MM.1S (cell line): ENCODE data around the gene SLC17A7.

Experiments used
- EZH2 ChIP-seq: fragments of 300-600 bp; sonication (generic); optimal IDR thresholded peaks from 2 replicates; pipeline ENCODE3; 2017; ENCODE audit warnings: low read depth, mild to moderate bottlenecking, antibody characterized with exemption, low read length, mixed read lengths
- EZH2phosphoT487 ChIP-seq: fragments of 300-600 bp; sonication (generic); IDR thresholded peaks from 2 replicates; pipeline ENCODE4 v1.6.1; 2018; ENCODE audit warnings: antibody characterized with exemption, low read length
- TF ChIP-seq, protein P1 (sequence below): fragments of 300-600 bp; sonication (generic); IDR thresholded peaks from 2 replicates; pipeline ENCODE4 v1.5.1; 2016; ENCODE audit warnings: antibody characterized with exemption, low read length, mixed read lengths

DNA sequence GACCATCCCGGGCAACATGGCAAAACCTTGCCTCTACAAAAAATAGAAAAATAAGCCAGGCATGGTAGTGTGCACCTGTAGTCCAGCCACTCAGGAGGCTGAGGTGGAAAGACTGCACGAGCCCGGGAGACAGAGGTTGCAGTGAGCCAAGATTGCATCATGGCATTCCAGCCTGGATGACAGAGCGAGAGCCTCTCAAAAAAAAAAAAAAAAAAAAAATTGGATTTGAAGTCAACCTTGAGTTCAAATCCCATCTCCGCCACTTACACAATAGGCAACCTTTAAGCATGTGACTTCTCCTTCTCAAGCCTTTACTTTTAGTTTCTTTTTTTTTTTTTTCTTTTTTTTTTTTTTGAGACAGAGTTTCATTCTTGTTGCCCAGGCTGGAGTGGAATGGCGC, 41.3 kb downstream of the SLC17A7 start:
- TF ChIP-seq, protein P1, sequence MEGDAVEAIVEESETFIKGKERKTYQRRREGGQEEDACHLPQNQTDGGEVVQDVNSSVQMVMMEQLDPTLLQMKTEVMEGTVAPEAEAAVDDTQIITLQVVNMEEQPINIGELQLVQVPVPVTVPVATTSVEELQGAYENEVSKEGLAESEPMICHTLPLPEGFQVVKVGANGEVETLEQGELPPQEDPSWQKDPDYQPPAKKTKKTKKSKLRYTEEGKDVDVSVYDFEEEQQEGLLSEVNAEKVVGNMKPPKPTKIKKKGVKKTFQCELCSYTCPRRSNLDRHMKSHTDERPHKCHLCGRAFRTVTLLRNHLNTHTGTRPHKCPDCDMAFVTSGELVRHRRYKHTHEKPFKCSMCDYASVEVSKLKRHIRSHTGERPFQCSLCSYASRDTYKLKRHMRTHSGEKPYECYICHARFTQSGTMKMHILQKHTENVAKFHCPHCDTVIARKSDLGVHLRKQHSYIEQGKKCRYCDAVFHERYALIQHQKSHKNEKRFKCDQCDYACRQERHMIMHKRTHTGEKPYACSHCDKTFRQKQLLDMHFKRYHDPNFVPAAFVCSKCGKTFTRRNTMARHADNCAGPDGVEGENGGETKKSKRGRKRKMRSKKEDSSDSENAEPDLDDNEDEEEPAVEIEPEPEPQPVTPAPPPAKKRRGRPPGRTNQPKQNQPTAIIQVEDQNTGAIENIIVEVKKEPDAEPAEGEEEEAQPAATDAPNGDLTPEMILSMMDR = no peak
- TF ChIP-seq EZH2phosphoT487 = no peak
- TF ChIP-seq EZH2 = no peak
